ENCODE results near the gene SPON1.

The SPON1 gene

DNA sequence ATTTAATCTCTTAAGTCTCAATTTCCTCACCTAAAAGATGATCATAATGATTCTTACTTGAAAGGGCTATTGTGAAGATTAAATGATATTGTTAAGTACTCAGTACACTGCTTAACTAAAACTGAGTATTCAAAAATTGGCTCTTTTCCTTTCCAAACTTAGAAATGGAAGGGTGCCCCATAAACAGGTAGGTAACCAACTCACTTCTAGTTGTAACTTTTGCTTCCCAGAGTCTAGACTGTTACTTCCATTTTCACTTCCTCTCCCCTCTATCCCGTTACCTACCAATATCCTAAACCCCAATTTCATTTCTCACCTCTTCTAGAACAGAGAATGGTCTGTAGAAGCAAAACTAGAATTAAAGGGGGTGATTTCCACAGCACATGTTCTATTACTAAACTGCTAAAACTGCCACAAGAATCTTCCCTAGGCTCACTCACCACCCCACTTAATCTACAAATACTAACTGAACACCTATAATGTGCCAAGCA is 346.4 kb downstream of the SPON1 start:
- TF ChIP-seq, protein P1, sequence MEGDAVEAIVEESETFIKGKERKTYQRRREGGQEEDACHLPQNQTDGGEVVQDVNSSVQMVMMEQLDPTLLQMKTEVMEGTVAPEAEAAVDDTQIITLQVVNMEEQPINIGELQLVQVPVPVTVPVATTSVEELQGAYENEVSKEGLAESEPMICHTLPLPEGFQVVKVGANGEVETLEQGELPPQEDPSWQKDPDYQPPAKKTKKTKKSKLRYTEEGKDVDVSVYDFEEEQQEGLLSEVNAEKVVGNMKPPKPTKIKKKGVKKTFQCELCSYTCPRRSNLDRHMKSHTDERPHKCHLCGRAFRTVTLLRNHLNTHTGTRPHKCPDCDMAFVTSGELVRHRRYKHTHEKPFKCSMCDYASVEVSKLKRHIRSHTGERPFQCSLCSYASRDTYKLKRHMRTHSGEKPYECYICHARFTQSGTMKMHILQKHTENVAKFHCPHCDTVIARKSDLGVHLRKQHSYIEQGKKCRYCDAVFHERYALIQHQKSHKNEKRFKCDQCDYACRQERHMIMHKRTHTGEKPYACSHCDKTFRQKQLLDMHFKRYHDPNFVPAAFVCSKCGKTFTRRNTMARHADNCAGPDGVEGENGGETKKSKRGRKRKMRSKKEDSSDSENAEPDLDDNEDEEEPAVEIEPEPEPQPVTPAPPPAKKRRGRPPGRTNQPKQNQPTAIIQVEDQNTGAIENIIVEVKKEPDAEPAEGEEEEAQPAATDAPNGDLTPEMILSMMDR (IDR thresholded peaks at IDR 0.05; ENCODE audit: insufficient read depth, low read depth, low read length, missing control alignments): no peak
- DNase-seq (ENCODE audit: low read depth): peak; percentile 72
- H3K4me3 ChIP-seq (ENCODE audit: low read depth, low read length): no peak overlapping the region

DNA sequence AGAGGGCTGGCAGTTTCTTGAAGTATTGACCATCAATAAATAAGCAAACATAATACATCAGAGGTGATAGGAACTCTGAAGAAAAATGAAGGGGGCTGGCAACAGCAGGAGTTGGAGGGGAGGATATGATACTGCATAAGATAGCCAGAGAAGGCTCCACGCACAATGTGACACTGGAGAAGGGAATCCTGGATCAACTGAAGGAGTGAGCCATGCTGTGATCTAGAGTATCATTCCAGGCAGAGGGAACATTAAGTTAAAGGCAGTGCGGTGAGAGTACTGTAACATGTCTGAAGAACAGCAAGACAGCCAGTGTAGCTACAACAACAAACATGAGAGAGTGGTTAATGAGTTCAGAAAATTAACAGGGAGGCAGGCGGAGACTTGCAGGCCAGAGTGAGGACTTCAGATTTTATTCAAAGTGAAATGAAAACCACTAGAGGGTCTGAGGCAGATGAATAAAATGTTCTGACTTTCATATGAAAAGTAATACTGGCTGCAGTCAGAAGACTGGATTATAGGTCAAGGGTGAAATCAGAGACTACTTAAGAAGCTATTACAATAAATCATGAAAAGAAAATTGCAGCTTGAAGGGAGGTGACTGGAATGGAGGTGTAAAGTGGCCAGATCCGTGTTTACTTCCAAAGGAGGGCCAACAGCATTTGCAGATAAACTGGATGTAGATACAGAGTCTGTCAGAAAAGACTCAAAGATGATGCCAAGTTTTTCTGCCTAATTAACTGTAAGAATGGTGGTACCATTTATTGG is 347.1 kb downstream of the SPON1 start:
- no peak overlapping the region for H3K4me3 ChIP-seq (ENCODE audit: low read depth, low read length)
- TF ChIP-seq, protein P1 (IDR thresholded peaks at IDR 0.05; ENCODE audit: insufficient read depth, low read depth, low read length, missing control alignments): no peak
- peak; percentile 30 for DNase-seq (ENCODE audit: low read depth)

DNA sequence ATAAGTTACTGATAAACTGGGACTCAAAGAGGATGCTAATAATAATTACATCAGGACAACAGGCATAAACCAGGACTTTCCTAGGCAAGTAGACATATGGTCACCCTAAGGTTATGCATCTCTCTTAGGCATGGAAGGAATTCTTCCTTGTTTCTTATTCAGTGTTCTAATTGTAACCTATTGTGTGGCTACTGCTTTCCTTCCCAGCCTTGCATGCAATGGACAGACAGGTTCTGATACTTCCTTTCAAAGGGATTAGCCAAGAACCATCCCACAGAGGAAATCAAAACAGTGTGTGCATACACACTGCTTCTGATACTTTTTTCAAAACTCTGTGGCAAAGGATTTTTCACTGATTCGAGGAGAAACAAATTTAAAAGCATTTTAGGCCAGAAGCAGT is 348.2 kb downstream of the SPON1 start:
- DNase-seq (ENCODE audit: low read depth): no peak
- no peak overlapping the region for H3K4me3 ChIP-seq (ENCODE audit: low read depth, low read length)
- TF ChIP-seq, protein P1 (IDR thresholded peaks at IDR 0.05; ENCODE audit: insufficient read depth, low read depth, low read length, missing control alignments): no peak

DNA sequence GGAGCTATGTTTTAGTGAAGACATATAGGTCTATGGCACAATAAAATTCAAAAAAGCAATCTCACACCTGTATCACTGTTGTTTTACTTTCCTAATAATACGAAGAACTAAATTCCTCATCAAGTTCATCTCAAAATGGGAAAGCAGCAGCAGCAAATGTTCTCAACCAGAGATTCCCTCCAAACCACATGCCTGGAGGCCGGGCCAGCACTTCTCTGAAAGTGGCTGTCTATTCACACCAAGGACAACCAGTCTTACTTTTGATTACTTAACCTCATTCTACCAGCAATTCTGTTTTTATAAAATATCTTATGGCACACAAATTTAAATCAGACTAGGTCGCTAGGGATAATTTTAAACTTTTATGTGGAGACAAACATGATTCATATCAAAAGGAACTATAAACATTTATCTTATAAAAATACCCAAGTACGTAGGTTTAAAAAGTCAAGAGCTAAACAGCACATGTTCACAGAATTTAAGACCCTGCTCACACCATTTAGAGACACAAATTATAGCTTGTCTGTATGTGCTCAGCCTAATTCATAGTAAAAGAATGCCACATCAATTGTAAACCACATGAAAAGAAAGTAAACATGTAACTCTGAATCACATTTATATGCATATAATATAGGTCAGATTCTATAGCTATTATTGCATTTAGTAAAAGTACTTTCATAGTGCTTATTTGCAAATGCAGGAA is 350.4 kb downstream of the SPON1 start:
- peak overlapping the region; percentile 2 for H3K4me3 ChIP-seq (ENCODE audit: low read depth, low read length)
- DNase-seq (ENCODE audit: low read depth): no peak
- TF ChIP-seq, protein P1 (IDR thresholded peaks at IDR 0.05; ENCODE audit: insufficient read depth, low read depth, low read length, missing control alignments): no peak

DNA sequence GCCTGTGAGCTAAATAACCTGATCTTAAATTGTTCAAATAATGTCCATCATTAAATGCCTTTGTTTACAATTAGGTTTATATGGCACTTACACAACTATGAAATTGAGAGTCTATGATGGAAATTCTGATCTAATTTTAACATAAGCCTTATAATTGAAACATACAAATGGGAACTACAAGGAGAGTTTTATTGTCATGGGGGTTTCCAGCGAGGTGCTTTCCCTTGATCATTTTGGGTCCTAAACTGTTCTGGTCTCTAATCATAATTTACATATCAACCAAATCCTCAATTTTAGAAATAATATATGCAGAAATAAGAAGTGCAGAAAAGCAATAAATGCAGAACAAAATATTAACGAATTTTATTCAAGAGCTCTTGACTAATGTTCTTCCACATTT is 351.6 kb downstream of the SPON1 start:
- TF ChIP-seq, protein P1 (IDR thresholded peaks at IDR 0.05; ENCODE audit: insufficient read depth, low read depth, low read length, missing control alignments): no peak
- peak overlapping the region; percentile 2 for H3K4me3 ChIP-seq (ENCODE audit: low read depth, low read length)
- no peak for DNase-seq (ENCODE audit: low read depth)

DNA sequence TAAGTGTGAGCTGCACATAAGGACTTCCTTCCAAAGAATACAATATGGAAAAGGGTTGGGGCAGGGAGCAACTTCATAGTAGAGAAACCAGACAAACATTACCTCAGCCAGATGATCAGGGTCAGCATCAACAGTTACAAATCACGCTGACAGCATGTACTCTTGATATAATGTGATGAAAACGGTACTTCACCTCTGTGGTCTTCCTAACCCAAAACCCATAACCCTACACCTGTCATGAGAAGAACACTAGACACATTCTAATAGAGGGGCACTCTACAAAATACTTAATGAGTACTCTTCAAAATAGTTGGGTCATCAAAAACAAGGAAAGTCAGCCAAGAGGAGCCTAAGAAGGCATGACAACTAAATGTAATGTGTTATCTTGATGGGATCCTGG is 352.6 kb downstream of the SPON1 start:
- no peak overlapping the region for H3K4me3 ChIP-seq (ENCODE audit: low read depth, low read length)
- TF ChIP-seq, protein P1 (IDR thresholded peaks at IDR 0.05; ENCODE audit: insufficient read depth, low read depth, low read length, missing control alignments): no peak
- no peak for DNase-seq (ENCODE audit: low read depth)

All from GM12865 (cell line).